Measurements from ENCODE around the gene PCNX3.

DNA sequence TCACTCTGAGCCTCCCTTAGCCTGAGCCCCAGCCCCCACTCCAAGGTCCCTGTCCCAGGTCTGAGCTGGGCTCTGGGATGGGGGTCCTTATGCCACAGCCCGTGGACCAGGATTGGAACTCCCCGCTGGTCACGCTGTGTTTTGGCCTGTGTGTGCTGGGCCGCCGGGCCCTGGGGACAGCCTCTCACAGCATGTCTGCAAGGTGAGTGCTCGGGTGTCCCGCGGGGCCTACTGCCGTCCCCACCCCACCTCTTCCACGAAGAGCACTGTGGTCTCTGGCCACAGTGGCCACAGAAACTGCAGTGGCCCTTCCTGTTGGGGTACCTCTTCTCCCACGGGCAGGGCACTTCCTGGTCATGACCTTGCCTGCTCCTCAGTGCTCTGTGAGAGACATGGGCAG is 18.9 kb downstream of the PCNX3 start:
- no peak for TF ChIP-seq POLR2A (IDR thresholded peaks at IDR 0.05)
- TF ChIP-seq, protein P1, sequence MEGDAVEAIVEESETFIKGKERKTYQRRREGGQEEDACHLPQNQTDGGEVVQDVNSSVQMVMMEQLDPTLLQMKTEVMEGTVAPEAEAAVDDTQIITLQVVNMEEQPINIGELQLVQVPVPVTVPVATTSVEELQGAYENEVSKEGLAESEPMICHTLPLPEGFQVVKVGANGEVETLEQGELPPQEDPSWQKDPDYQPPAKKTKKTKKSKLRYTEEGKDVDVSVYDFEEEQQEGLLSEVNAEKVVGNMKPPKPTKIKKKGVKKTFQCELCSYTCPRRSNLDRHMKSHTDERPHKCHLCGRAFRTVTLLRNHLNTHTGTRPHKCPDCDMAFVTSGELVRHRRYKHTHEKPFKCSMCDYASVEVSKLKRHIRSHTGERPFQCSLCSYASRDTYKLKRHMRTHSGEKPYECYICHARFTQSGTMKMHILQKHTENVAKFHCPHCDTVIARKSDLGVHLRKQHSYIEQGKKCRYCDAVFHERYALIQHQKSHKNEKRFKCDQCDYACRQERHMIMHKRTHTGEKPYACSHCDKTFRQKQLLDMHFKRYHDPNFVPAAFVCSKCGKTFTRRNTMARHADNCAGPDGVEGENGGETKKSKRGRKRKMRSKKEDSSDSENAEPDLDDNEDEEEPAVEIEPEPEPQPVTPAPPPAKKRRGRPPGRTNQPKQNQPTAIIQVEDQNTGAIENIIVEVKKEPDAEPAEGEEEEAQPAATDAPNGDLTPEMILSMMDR (IDR thresholded peaks at IDR 0.05) = no peak
